HCT116 (cell line): Measurements from ENCODE around the gene PCDH15. TPM values are rescaled to one million over a fixed set of nuclear protein-coding genes. Genes with fewer than 3 reads are reported as not detected.

Experiments
- ATAC-seq: fragments of 200-7000 bp; cut with Tn5 transposase; 2 replicates; pipeline ENCODE4 v1.9.1; 2020; ENCODE audit warnings: mild to moderate bottlenecking, moderate library complexity
- BruUV-seq: library from RNA; stranded (reverse); fragments of 400-500 nt; replicated peaks from 2 replicates; lab custom pipeline; 2021; lab: Mats Ljungman, UMichigan
- CTCF ChIA-PET: fragments of 300-600 bp; sonication (Branson Sonifier 250); formaldehyde crosslinking; loops from one replicate; lab custom pipeline; 2021; ENCODE audit warnings: antibody characterized with exemption; lab: Charles Lee
- POLR2A ChIA-PET: fragments of 300-600, 350-600 bp; sonication (Branson Sonifier 250); formaldehyde crosslinking; loops from one replicate; lab custom pipeline; 2021; ENCODE audit warnings: antibody characterized with exemption; lab: Charles Lee
- RAD21 ChIA-PET, 2 experiments: fragments of 300-600 bp; sonication (Branson Sonifier 250); formaldehyde crosslinking; loops; one replicate each; lab custom pipeline; 2023; ENCODE audit warnings: low total read pairs in 2 of 2; ENCODE audit not compliant: uncharacterized antibody in 2 of 2, unreplicated experiment in 2 of 2, low non-redundant PET in 1 of 2; lab: Charles Lee
- DNase-seq: peaks from one replicate; pipeline ENCODE4 v3.0.0-alpha.2; 2010; ENCODE audit warnings: low read depth, low spot score
- H2AFZ ChIP-seq: fragments of 200-600 bp; shearing (Covaris generic), sonication (generic); 2 replicates; pipeline ENCODE4 v1.6.1; 2017; ENCODE audit warnings: low read depth, mixed run types, mixed read lengths, antibody characterized with exemption, low read length; ENCODE audit not compliant: poor library complexity, severe bottlenecking
- H3K27ac ChIP-seq: 2 replicates; pipeline ENCODE4 v1.5.1; 2012; ENCODE audit warnings: low read depth, low read length
- H3K27me3 ChIP-seq: fragments of 200-600 bp; sonication (generic); 2 replicates; pipeline ENCODE4 v1.6.1; 2016; ENCODE audit warnings: mixed run types, low read length, mixed read lengths; ENCODE audit not compliant: insufficient read depth
- H3K36me3 ChIP-seq, 2 experiments: fragments of 200-500 bp in 1 of 2; fragments of 200-600 bp in 1 of 2; sonication (Bioruptor generic) in 1 of 2; sonication (generic) in 1 of 2; 2 replicates each; pipeline versions ENCODE4 v1.5.1 to v1.6.1; 2014 to 2016; ENCODE audit warnings: low read length in 2 of 2, inconsistent platforms in 1 of 2, mixed read lengths in 1 of 2, mixed run types in 1 of 2; ENCODE audit not compliant: insufficient read depth in 2 of 2, control insufficient read depth in 1 of 2
- H3K4me1 ChIP-seq, 2 experiments: fragments of 200-600 bp in 1 of 2; sonication (generic) in 1 of 2; 2 replicates each; pipeline versions ENCODE4 v1.5.1 to v1.6.1; 2012 to 2017; ENCODE audit warnings: low read length in 2 of 2, inconsistent platforms in 1 of 2, mild to moderate bottlenecking in 1 of 2, mixed read lengths in 1 of 2, mixed run types in 1 of 2, moderate library complexity in 1 of 2; ENCODE audit not compliant: insufficient read depth in 2 of 2, control insufficient read depth in 1 of 2
- H3K4me2 ChIP-seq: fragments of 200-600 bp; sonication (generic); 2 replicates; pipeline ENCODE4 v1.6.1; 2017; ENCODE audit warnings: mixed run types, low read length, mixed read lengths
- H3K4me3 ChIP-seq, 2 experiments: fragments of 200-600 bp in 1 of 2; sonication (generic) in 1 of 2; replicated peaks in 1 of 2; 2 replicates each; pipeline ENCODE4 v1.5.1; 2011 to 2016; ENCODE audit warnings: low read length in 2 of 2, control low read depth in 1 of 2, low read depth in 1 of 2, mild to moderate bottlenecking in 1 of 2, mixed read lengths in 1 of 2, mixed run types in 1 of 2
- H3K79me2 ChIP-seq: fragments of 200-600 bp; sonication (generic); 2 replicates; pipeline ENCODE4 v1.6.1; 2017; ENCODE audit warnings: mild to moderate bottlenecking, mixed run types, low read length, moderate library complexity, mixed read lengths; ENCODE audit not compliant: insufficient read depth
- H3K9ac ChIP-seq: fragments of 200-600 bp; sonication (generic); 2 replicates; pipeline ENCODE4 v1.6.1; 2016; ENCODE audit warnings: low read length, mixed read lengths
- H3K9me2 ChIP-seq: fragments of 200-600 bp; sonication (generic), shearing (Covaris generic); 2 replicates; pipeline ENCODE4 v1.6.1; 2017; ENCODE audit warnings: mixed run types, mild to moderate bottlenecking, moderate library complexity; ENCODE audit not compliant: insufficient read depth
- H3K9me3 ChIP-seq, 2 experiments: fragments of 200-500 bp in 1 of 2; fragments of 200-600 bp in 1 of 2; sonication (Bioruptor generic) in 1 of 2; sonication (generic) in 1 of 2; 2 replicates each; pipeline ENCODE4 v1.6.1; 2014 to 2017; ENCODE audit warnings: low read length in 2 of 2, mixed read lengths in 2 of 2, inconsistent platforms in 1 of 2, low read depth in 1 of 2, mild to moderate bottlenecking in 1 of 2, mixed run types in 1 of 2, moderate library complexity in 1 of 2; ENCODE audit not compliant: control insufficient read depth in 1 of 2, insufficient read depth in 1 of 2
- H4K20me1 ChIP-seq: fragments of 200-600 bp; sonication (generic), shearing (Covaris generic); 2 replicates; pipeline ENCODE4 v1.6.1; 2017; ENCODE audit warnings: mixed run types, mild to moderate bottlenecking, moderate library complexity; ENCODE audit not compliant: insufficient read depth
- ATF3 ChIP-seq: IDR thresholded peaks from 2 replicates; pipeline ENCODE4 v1.6.1; 2012
- CBX3 ChIP-seq: IDR thresholded peaks from 2 replicates; pipeline ENCODE4 v1.6.1; 2012; ENCODE audit warnings: low read depth
- CEBPB ChIP-seq: IDR thresholded peaks from 2 replicates; pipeline ENCODE4 v1.6.1; 2012; ENCODE audit warnings: low read depth
- EGR1 ChIP-seq: IDR thresholded peaks from 2 replicates; pipeline ENCODE4 v1.6.1; 2012; ENCODE audit warnings: low read depth
- ELF1 ChIP-seq: IDR thresholded peaks from 2 replicates; pipeline ENCODE4 v1.6.1; 2012; ENCODE audit warnings: low read depth, borderline replicate concordance
- EZH2 ChIP-seq: fragments of 200-600 bp; sonication (generic); IDR thresholded peaks from 2 replicates; pipeline ENCODE4 v1.6.1; 2017; ENCODE audit warnings: antibody characterized with exemption, mixed run types
- EZH2phosphoT487 ChIP-seq: fragments of 200-600 bp; IDR thresholded peaks from 2 replicates; pipeline ENCODE4 v1.6.1; 2018; ENCODE audit warnings: antibody characterized with exemption, borderline replicate concordance
- POLR2AphosphoS5 ChIP-seq: IDR thresholded peaks from 2 replicates; pipeline ENCODE4 v1.6.1; 2011; ENCODE audit warnings: mild to moderate bottlenecking, low read depth, low read length, moderate library complexity
- REST ChIP-seq: IDR thresholded peaks from 2 replicates; pipeline ENCODE4 v1.6.1; 2012; ENCODE audit warnings: low read depth
- SP1 ChIP-seq: IDR thresholded peaks from 2 replicates; pipeline ENCODE4 v1.6.1; 2012; ENCODE audit warnings: low read depth
- YY1 ChIP-seq: IDR thresholded peaks from 2 replicates; pipeline ENCODE4 v1.6.1; 2011; ENCODE audit warnings: low read length, low read depth, moderate library complexity, mild to moderate bottlenecking; ENCODE audit not compliant: insufficient replicate concordance; ENCODE audit errors: extremely low read depth
- intact Hi-C: fragments of 100-400 bp; cut with micrococcal nuclease; formaldehyde crosslinking; loops from 2 replicates; pipeline ENCODE4 v1.10.0; 2022
- total RNA-seq: library from RNA; stranded (reverse); gene quantifications from one replicate; pipeline ENCODE4 v1.2.1, GENCODE V29; 2021; ENCODE audit not compliant: unreplicated experiment

Gene PCDH15
- total RNA-seq, 1 experiment from 2014 or later, result not detected

GRCh38 chr10:53955091-53955490 is 845.9 kb downstream of the PCDH15 start:
- H3K9me2 ChIP-seq, result no peaks in the 10 kb centered on the region
- POLR2A ChIA-PET, result no interaction called here
- no peak overlapping the region for H2AFZ ChIP-seq
- TF ChIP-seq POLR2AphosphoS5, result no peak
- no peak for TF ChIP-seq SP1
- no peak for TF ChIP-seq CEBPB
- no peak for TF ChIP-seq ATF3
- no peak for TF ChIP-seq CBX3
- no peak for TF ChIP-seq ELF1
- TF ChIP-seq EGR1, result no peak
- TF ChIP-seq EZH2phosphoT487, result no peak
- no peak for TF ChIP-seq YY1
- TF ChIP-seq EZH2, result no peak
- TF ChIP-seq REST, result no peak
- intact Hi-C loops, result no loop called here
- CTCF ChIA-PET, result no interaction called here
- no peak overlapping the region for H3K9ac ChIP-seq
- H3K4me2 ChIP-seq, result no peak overlapping the region
- peaks cover 11 to 18% of the 10 kb centered on the region in 2 experiments; a peak in 2 of 4 replicates for H3K9me3 ChIP-seq
- RAD21 ChIA-PET, result no interaction called here
- ATAC-seq (no peak), DNase-seq (no peak)
- no peak overlapping the region for H3K4me3 ChIP-seq
- H4K20me1 ChIP-seq, result no peaks in the 10 kb centered on the region
- no peak overlapping the region for H3K27ac ChIP-seq
- no peaks in the 10 kb centered on the region for H3K27me3 ChIP-seq
- no peaks in the 10 kb centered on the region for H3K79me2 ChIP-seq
- H3K36me3 ChIP-seq, result no peaks in the 10 kb centered on the region
- no TSS peak for BruUV-seq
- H3K4me1 ChIP-seq, result no peaks in the 10 kb centered on the region
